HG03558 (cell line): ENCODE data around the gene CNN3.

Experiments used
- ATAC-seq: cut with Tn5 transposase; IDR thresholded peaks from one replicate; pipeline ENCODE4 v1.9.1; 2021; ENCODE audit warnings: moderate number of reproducible peaks; ENCODE audit not compliant: unreplicated experiment; ENCODE audit errors: extremely low read depth

Gene CNN3

DNA sequence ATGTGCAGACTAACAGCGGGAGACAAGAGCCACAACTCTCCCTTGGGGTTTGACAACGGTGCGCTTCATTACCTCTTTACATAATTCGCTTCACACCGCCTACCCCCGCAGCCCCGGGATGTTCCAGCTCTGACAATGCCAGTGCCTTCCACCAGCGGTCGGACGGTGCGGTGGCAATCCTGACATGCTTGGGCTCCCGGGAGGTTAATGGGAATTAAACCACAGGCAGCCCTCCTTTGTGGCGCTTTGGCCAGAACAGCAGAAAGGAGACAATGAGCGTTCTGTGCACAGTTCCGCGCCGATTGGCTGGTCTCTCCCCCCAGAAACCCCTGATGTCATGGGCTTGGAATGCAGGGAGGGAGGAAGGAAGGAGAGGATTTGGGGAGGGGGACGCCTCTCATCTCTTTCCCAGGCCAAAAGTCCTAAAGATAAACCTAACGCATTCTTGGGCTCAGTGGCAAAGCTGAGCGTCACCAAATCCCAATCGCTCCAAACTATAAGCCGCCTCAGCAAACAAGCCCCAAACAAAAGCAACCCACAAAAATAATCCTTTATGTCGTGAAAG is 1.3 kb downstream of the CNN3 start:
- no peak for ATAC-seq

DNA sequence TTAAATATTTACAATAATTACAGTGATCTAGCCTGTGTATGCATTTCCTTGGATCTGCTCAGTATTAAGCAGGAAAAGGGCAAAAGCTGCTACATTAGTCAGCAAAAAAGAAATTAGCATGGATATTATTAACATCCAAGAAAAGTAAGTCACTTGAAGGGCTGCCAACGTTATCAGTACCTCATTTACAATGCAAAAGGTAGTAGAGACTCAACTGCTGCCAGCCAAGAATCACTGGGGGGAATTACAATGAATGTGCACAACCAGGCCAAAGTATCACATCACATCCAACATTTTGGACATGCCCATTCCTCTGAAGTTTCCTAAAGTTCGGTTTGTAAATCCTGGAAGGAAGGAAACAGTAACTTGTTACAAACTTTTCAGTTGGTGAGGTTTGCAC is 1.9 kb downstream of the CNN3 start:
- no peak for ATAC-seq

DNA sequence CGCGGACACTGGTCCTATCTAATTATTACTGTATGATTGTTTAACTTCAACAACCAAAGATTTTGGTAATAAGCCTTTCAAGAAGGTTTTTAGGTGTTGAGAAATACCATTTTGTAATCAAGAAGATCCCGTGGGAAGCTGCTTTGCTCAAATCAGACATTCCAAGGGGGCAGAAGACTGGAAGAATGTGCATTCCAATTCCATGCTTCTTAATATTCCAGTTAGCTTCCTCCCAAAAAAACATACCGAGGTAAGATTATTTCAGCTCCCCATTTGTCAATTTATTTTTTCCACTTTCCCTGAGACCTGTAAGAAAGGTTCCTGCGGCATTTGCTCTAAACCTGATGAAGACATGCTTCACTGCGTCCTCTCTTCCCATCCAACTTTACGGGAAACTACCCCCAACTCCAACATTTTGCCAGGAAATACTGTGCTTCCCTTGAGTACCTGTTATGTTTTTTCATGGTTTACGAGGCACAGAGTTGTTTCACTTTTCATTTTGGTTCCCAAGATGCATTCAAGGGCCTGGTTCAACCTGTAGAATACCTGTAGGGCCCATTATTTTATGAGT is 4.1 kb downstream of the CNN3 start:
- ATAC-seq, result no peak

DNA sequence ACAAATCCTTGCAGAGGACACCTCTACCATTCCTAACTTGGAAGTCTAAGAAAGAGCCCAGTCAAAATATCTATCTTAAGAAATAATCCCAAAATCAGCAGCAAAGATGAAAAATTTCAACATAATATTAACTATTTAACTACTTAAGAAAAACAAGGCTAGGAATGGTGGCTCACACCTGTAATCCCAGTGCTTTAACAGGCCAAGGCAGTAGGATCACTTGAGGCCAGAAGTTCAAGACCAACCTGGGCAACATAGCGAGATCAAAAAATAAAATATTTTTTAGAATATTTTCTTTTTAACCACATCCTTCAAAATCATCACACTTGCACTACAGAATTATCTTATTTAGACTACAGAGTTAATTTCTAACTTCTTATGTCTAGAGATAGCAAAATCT is 4.9 kb downstream of the CNN3 start:
- no peak for ATAC-seq

DNA sequence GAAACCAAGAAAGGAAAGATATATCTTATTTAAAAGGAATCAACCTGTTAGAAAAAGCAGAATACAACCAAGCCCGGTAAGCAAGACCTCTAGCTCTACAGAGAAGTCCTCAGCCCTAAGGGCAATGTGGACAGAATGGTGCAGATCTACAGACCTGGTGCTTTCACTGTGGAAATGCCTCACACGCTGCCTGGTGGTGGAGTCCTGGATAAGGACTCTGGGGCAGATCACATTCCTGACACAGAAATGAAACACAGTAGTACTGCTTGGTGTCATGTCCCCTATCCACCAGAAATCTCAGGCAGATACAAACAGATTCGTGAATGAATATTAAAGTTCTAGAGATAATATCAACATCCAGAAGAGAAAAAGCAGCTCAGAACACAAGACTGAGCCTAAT is 6.8 kb downstream of the CNN3 start:
- ATAC-seq, result no peak

DNA sequence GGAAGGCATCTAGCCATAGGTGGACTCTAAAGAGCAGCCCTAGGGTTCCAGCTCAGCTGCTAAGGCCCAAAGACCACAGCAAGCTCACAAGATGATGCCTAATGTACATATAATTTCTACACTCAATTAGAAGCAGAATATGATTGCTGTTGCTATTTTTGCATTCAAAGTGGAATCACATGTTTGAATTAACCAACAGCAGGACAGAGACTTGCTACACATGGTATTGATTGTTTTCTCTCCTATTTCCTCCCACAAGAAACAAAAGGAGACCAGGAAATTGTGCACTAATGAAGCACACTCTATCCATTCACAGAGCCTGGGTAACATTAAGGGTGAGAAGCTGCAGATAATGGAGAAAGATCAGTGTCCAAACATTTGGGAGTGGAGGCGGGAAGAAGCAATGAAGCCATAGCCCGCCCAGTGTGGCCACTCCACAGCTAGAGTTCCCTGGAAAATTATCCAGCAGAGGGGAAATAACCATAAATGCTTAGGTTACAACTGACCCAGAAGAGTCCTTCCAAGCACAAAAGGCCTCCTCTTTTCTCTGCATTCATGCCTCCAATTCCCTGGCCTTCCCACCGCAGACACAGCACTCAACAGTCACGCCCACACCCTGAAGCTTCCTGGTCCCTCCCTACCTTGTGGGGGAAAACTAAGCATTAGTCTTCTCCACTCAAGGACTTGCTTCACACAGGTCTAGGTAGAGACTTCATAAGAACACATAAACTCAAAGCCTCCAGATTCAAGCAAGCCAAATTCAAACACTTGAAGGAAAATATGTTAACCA is 7.5 kb downstream of the CNN3 start:
- no peak for ATAC-seq

DNA sequence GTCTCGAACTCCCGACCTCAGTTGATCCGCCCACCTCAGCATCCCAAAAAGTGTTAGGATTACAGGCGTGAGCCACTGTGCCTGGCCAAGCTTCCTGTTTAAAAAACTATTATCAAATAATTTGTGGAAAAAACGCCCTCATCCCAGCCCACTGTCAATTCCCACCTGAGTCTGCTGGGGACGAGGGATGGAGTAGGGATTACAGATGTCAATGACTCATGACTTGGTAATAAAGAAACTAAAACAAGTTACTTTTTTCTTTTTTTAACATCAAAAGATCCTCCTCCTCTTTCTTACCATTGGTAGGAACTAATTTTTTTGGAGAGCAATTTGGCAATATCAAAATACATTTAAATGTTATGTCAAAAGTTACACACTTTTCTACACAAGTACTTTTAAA is 9.7 kb downstream of the CNN3 start:
- no peak for ATAC-seq

DNA sequence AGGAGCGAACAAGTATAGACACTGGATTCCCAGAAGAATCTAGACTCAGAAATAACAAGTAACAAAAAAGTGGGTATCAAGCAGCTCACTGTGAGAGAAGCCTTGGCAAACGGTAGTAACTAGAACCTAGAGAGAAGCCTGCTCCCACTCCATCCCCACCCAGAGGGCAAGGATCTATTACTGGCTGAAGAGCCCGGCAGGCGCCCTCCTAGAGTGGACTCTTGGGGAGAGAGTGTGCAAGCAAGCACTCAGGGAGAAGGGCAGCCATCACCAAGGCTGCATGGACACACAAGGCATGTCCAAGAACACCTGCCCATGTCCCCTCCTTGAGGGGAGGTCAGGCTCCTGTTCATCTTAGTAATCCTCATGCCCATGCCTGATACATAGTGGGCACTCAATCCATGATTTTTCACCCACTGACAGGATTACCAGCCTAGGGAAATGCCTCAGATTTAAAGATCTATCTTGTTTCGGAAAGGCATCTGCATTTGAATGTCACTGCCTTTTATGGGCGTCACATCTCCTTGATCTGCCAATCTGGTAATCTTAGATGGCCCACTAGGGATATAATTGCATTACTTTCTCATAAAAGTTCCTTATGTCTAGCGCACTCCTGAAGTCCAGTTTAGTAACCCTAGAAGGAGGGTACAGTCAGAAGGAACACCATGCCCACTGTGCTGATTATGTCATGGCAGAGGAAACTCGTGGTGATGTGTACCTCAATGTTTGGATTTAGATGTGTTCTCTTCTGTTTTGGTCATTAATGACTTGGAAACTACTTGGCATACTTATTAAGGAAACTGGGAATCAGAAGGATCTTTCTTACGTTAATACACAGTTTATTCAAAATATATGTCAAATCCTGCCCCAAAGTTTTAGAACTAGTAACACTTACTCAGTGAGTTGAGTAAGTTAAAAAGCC is 14.4 kb downstream of the CNN3 start:
- no peak for ATAC-seq

DNA sequence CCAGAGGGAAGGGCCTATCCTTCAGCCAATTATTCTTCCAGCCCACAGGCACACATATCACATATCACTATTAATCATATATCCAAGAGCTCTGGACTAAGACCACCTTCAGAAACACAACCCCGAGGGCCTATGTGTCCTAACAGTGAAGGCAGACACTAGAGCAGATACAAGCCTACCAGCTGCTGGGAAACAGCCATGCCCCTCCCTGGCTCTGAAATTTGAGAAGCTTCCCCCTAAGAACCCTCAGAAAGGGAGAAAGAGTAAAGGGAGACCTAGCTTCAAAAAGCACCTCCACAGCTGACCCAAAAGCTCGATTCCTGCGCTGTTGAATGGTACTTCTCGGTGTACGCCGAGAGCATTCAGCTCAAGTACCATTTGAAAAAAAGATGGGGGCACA is 17.4 kb downstream of the CNN3 start:
- no peak for ATAC-seq

DNA sequence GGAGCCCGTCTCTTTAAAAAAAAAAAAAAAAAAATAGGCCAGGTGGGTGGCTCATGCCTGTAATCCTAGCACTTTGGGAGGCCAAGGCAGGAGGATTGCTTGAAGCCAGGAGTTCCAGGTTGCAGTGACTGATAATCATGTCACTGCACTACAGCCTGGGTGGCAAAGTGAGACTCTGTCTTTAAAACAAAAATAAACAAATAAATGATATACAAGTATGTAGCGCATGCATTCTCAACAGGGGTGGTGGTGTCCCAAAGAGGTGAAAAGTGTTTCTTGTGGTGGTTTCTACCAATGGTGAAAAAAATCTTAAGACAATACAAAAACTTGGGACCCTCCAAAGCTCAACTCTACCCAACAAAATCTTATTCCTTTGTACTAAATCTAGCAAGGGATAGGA is 17.9 kb downstream of the CNN3 start:
- ATAC-seq, result no peak

DNA sequence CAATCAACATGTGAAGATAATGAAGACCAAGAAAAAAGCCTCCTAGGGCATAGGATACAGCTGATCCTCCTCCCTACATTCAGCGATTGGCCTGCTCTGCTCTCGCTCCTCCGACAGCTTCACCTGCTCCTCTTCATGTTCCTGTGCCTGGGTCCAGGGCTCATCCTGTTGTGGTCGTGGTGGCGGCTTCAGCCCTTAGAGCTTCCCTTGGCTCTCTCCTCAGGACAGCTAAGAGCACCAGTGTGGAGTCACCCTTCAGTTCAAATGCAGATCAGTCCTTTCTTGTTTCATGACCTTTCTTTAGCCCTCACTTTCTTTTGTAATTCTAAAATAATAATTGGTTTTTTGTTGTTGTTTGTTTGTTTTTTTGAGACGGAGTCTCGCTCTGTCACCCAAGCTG is 18.7 kb downstream of the CNN3 start:
- ATAC-seq, result no peak

DNA sequence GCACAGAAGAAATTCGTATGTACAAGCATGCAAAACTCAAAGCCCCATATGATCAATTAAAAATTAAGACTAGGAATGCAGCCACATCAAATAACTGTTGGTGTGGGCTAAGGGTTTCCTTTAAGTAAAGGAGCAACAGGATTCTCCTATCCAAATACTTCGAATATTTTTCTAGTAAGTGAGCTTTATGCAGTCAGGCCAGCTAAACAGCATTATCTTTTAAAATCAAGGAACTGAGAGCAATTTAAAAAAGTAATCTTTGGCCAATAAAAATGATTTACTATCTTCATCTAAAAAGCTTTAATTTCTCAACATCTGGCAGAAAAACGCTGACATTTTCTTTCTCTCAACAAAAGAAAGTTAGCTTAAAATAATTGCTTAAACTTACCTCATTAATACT is 19.8 kb downstream of the CNN3 start:
- ATAC-seq, result no peak

DNA sequence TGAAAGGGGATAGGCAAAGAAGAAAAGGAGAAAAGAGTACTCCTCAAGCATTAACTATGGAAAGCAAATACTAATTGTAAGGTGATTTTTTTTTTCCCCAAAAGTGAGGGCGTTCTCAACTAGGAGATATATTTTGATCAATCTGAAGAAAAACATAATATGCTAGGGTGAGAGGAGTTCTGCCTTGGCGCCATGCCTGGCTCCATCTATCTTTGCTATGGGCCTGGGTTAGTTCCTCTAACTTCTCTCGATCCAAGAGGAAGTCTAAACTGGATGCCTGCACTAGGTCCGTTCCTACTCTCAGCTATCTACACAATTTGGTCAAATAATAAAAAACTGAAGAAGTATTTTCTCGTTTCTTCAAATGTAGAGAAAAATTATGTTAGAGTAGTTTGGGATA is 20.5 kb downstream of the CNN3 start:
- ATAC-seq, result no peak

DNA sequence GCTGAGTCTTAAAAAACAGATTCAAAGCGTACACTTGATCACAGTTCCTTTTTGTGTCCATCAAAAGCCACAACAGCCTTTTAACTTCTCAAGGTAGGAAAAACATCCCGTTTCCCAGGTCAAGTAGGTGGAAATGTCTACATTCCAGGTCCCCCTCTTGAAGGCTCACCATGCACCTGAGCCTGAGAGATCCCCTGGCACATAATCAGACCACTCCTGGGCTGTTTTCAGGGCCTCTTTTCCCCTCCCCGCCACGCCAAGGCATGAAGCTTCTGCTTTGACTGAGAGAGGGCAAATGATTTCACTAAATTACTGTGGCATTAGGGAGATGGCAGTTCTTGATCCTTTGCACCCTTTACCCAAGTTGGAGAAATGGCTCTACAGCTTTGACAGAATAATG is 21.7 kb downstream of the CNN3 start:
- ATAC-seq, result no peak

DNA sequence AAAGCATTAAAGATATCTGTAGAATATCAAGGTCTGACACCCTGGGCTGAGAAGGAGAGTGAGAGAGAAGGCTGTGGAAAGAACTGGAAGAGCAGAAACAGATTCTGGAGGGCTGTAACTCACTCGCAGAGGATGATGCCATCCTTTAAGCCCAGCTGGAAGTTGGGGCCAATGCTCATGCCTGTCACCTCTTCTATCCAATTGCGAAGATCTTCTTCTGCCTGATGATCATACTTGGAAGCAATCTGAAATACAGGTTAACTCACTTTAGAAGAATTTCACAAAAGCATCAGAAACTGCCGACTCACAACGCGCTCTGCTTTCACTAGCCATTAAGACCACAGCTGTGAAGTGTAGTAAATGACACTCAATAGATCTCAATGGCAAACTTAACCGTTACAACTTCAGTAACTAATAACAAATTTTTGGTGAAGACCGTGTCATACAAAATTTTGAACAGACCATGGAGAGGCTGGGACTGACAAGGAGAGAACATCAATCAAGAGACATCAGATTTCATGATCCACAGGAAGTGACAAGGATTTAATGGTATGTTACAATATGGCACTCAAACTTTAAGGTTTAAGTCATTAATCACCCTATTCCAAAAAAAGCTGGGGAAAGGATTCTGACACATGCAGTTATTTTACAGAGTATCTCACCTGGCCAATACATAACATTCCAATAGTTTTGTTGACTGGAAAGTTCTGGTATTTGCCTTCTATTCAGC is 23.5 kb downstream of the CNN3 start:
- ATAC-seq, result no peak

DNA sequence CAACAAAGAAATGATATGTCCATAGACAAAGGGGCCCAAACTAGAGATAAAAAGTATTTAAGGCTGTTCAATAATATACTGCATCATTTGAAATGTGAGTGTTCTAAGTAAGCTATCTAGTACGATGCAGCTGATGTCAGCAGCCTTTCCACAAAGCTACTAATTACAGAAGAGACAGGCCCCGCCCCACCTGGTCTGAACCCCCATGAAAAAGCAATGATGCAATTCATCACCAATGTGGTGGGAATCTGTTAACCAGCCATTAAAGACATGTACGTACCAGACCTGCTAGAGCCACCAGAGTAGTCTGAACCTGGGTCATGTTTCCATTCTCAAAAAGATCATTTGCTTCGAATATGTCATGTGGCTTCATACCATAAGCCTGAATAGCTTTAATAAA is 25.1 kb downstream of the CNN3 start:
- no peak for ATAC-seq

DNA sequence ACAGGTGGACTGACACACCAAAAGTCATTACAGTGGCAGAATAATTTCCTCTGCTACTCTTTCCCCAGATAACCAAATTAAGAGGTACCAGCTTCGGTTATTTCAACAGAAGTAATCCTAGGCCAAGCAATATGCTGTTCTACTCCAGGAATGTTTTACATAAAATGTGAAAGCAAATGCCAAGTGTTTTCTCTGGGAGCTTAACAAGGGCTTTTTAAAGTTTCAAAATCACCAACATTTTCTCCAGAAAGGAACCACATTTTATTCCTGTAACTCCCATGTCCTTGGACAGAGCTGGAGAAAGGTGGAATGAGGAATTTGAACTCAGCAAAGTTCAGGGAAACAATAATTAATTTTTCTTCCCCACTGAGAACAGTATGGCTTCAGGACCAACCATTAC is 27.2 kb downstream of the CNN3 start:
- no peak for ATAC-seq

DNA sequence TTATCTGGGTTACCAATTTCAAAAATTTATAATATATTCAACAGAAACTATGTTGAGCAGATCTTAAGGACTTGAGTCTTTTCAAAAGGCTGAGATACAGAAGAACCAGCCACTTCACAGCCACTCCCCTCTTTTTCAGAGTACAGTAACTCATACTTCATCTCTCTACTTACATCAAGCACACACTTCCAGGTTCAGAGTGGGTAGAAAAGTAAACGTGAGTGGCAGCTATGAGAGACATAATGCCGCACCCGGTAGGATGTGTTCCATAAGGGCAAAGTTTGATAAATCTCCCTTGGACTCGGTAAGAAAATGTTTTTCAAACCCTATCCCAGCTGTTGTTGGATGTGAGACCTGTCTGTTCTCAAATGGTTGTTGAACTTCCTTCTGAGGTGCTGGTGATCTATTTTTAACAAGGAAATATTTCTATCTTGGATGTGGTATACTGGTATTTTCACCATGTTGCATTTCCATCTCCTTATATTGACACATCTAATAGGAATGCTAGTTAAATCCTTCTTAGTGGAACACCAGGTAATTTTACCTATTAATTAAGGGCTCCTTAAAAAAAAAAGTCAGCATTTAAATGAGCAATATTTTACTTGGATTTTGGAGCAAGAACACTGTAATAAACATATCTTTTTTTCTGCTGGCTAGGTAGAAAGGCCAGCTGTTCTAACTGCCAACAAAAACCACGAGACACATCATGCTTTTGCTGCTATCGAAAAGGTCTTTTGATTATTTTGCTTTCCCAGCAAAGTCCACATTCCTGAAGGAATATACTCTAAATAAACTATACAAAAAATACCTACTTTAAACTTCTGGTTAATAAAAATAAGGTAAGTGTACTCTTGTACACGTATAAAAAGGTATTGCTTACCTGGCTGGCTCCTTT is 28.2 kb downstream of the CNN3 start:
- no peak for ATAC-seq

DNA sequence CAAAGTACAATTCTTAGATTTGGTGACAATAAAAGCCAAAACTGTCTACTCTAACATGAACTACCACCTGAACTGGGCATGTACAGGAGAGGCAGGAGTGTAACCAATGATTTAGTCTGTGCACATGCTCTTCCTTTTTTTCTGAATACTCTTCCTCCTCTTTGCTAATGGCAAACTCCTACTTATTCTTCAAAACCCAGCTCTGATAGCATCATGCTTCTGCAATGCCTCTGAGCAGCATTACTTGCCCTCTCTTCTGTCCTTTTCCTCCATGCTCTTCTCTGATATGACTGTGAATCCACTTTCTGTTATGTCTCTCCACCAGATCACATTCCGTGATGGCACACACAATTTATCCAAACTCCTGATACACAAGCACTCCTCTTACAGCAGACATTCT is 31.4 kb downstream of the CNN3 start:
- no peak for ATAC-seq
